MG63 (cell line): ENCODE measurements around the gene ZNF385A. TPM values are rescaled to one million over a fixed set of nuclear protein-coding genes. Genes with fewer than 3 reads are reported as not detected.

Experiments
- DNase-seq: peaks from one replicate; pipeline ENCODE4 v3.0.0-alpha.2; 2020
- H3K27me3 ChIP-seq: fragments of 250-450 bp; sonication (Bioruptor Pico); 2 replicates; pipeline ENCODE4 v1.5.1; 2020; ENCODE audit warnings: mild to moderate bottlenecking, moderate library complexity
- H3K36me3 ChIP-seq: fragments of 250-450 bp; sonication (Bioruptor Pico); 2 replicates; pipeline ENCODE4 v1.5.1; 2020; ENCODE audit warnings: mild to moderate bottlenecking, moderate library complexity
- H3K4me3 ChIP-seq: fragments of 250-450 bp; sonication (Bioruptor Pico); 2 replicates; pipeline ENCODE4 v1.5.1; 2020; ENCODE audit warnings: mild to moderate bottlenecking, moderate library complexity
- H3K9me3 ChIP-seq: fragments of 250-450 bp; sonication (Bioruptor Pico); 2 replicates; pipeline ENCODE4 v1.5.1; 2020; ENCODE audit warnings: mild to moderate bottlenecking, moderate library complexity
- total RNA-seq: library from RNA; depleted of rRNA; stranded (reverse); fragments of >200 nt; shearing (Covaris generic); gene quantifications from 2 replicates; pipeline ENCODE4 v1.2.3, GENCODE V29; 2014; ENCODE audit warnings: low replicate concordance

Gene ZNF385A
- total RNA-seq, 1 experiment from 2014 or later: 0.89 TPM

DNA sequence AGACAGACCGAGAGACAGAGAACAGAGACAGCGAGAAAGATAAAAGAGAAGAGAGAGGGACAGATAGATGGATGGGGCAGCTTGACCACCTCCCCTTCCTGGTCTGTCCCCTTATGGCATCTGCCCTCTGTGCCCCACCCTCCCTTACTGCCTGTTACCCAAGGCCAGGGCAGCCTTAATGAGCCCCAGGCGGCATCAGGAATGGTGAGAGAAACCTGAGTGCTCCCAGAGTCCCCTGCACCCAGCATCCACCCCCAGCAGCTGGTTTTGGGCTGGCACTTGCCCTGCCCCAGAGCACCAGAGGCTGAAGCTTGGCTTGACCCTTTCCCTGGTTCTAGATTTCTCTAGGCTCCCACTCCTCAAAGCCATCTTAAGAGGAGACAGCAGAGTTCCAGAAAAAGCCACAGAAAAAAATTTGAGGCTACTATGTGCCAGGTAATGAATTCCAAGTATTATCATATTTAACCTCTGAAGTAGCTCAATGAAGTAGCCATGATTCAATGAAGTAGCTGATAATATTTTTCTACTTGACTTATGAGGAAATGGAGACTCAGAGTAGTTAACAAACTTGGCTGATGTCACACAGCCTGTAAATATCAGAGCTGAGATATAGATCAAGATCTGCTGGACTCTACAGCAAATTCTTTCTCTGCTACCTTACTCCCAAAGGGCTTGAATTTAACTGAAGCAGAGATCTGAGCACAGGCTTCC, 2.0 kb upstream of the ZNF385A start:
- no peaks in the 10 kb centered on the region for H3K9me3 ChIP-seq
- no peak for DNase-seq

DNA sequence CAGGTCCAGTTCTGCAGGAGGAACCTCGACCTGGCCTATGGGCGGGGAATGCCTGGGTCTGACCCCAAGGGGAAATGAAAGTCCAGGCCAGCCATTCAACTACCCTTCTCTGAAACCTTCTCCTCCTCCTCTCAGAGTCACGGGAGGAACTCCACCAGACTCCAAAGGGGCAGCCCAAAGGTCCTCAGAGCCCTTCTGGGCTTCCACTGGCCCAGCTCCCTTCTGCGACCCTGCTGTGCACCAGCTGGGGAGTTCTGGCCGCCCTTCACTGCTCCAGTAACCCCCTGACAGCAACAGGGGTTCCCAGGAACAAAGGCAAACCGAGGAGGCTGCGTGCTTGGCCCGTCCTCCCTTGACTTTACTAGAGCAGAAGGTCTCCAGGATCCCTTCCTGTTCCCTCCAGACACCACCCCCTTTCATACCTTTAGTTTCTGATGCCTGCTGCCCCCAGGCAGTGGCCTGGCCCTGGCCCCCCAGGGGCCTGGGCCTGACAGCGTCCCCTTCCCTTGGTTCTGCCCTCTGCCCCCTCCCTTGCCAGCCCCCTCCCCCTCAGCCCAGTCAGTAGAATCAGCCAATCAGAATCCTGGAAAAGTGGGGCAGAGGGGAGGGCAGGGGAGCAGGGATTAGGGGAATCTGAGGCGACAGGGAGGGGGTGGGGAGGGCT, 850 bp upstream of the ZNF385A start:
- Histone ChIP-seq H3K36me3 (no peaks in the 10 kb centered on the region), H3K27me3 (no peaks in the 10 kb centered on the region), H3K9me3 (no peaks in the 10 kb centered on the region), H3K4me3 (no peak overlapping the region)
- DNase-seq: no peak

More for the DNA sequence above, 2.0 kb upstream of the ZNF385A start:
- no peaks in the 10 kb centered on the region for H3K36me3 ChIP-seq
- H3K4me3 ChIP-seq: no peak overlapping the region
- no peaks in the 10 kb centered on the region for H3K27me3 ChIP-seq

DNA sequence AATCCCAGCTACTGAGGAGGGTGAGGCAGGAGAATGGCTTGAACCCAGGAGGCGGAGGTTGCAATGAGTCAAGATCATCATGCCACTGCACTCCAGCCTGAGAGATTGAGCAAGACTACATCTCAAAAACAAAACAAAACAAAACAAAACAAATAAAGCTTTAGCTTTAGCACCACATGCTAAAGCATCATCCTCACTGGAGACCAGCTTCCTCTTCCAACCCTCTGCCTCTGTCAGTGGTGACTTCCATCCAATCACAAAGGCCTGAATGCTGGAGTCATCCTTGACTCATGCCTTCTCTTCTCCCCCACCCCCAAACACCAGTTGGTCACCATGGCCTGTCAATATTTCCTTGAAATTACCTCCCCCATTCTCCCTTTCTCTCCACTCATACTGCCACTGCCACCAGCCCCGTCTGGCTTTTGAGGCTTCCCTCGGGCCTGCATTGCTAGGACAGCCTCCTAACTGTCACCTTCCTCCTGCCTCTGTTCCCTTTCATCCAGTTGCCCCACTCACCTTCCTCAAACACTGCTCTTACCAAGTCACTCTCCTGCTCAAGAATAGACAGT, 1.4 kb downstream of the ZNF385A start:
- Histone ChIP-seq H3K4me3 (no peak overlapping the region), H3K36me3 (no peaks in the 10 kb centered on the region)

DNA sequence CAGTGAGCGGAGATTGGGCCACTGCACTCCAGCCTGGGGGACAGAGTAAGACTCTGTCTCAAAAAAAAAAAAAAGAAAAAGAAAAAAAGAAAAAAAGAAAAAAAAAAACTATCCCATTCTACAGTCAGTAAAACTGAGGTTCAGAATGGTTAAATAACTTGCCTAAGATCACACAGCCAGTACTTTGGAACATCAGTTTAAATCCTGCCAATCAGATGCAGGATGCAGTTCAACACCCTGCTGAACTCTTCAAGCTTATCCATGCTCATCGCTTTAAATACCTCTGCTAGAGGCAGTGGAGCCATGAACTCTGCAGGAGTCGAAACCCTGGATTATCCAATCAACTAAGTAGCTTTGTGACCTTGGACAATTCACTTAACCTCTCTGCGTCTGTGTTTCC, 3.4 kb downstream of the ZNF385A start:
- H3K4me3 ChIP-seq: no peak overlapping the region
- H3K36me3 ChIP-seq: no peaks in the 10 kb centered on the region
- H3K9me3 ChIP-seq: no peaks in the 10 kb centered on the region
- DNase-seq: no peak
- H3K27me3 ChIP-seq: no peaks in the 10 kb centered on the region

More for the DNA sequence above, 1.4 kb downstream of the ZNF385A start:
- Histone ChIP-seq H3K27me3 (no peaks in the 10 kb centered on the region), H3K9me3 (no peaks in the 10 kb centered on the region)
- DNase-seq: peak; percentile 84

DNA sequence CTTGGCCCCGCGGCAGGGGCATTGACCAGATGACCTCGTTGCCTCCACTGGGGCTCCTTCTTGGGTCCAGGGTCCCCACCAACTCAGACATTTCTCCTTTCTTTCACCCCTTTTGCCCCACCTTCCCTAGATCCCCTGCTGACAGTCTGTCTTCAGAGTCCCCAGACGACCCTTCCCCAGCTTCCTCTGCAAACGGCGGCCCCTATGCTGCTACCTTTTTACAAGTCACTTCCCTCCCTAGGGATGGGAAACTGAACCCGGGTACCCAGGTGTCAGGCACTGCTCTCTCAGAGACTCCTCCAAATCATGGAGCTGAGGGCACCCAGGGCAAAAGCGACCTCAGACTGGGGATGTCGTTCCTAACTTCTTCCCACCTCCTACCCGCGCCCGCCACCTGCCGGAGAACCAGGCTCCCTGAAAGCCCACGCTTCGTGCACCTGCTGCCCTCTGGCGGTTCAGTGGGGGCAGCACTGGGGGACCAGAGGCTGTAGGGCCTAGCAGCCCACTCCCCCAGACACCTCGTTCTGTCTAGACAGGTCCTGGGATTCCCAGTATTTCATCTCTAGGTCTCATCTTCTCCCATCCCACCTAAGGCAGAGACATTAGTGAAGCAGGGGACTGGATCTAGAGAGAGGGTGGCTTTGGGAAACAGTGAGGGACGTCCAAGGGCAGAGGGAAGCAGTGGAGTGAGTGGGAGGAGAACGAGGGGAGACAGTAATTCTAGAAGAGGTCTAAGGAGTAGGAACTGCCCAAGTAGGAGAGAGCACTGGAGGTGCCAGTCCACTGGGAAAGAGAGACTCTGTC, 4.9 kb downstream of the ZNF385A start:
- Histone ChIP-seq H3K4me3 (peak overlapping the region; percentile 22), H3K36me3 (no peaks in the 10 kb centered on the region), H3K27me3 (no peaks in the 10 kb centered on the region), H3K9me3 (no peaks in the 10 kb centered on the region)
- DNase-seq: peak; percentile 85

DNA sequence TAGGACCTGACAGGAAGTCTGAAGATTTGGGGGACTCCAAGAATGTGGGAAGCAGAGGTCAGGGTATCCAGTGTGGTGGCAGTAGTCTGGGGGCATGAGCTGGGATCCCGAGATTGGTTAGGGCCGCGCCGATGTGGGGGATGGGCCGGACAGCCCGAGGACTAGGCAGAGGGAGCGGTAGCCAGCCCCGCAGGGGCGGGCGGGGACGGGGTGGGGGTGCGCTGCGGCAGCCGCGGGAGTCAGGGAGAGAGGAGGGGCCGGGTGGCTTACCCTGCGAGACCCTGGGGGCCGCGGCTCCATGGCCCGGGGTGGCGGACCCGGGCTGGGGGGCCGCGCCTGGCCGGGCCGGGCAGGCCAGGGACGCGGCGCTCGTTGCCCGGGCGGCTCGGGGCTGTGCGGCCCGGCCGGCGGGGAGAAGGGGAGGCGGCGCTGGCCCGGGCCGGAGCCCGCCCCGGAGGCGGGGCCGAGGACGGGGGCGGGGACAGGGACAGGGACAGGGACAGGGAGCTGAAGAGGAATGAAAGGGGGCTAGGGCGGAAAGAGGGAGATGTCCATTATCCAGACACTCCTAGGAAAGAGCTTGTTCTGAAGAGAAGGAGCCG, 5.6 kb downstream of the ZNF385A start:
- DNase-seq: peak; percentile 58
- no peaks in the 10 kb centered on the region for H3K9me3 ChIP-seq
- no peaks in the 10 kb centered on the region for H3K36me3 ChIP-seq
- H3K4me3 ChIP-seq: peak overlapping the region; percentile 32
- no peaks in the 10 kb centered on the region for H3K27me3 ChIP-seq

DNA sequence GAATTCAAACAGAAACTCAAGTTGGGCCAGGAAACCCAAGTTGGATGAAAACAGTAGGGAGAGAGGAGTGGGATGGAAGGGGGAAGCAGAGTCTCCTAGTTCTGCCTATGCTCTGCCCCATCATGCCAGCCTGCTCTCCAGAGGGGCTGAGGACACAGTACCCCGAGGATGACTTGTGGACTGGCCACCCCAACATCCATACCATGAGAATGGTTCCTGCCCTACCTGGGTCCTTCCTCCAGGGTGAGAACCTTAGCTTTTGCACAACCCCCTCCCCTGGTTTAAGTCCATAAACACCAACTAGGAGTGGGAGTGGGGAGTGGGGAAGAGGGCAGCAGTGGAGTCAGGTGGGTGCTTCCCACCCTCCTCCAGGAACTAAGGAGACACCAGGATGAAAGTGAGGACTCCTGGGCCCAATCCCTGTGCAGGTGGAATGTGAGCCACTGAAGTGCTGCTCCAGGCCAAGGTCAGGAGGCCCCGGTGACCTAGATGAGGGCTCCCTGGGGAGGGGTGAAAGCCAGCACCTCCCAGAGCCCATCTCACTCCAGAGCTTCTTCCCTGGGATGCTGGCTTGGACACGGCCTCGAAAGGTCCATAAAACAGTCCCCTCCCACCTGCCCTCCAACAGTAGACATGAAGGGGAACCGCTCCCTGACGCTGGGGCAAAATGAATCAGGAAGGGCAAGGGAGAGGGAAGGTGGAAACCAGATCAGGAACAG, 6.6 kb downstream of the ZNF385A start:
- H3K9me3 ChIP-seq: no peaks in the 10 kb centered on the region
- no peaks in the 10 kb centered on the region for H3K36me3 ChIP-seq
- H3K4me3 ChIP-seq: no peak overlapping the region
- no peak for DNase-seq
- no peaks in the 10 kb centered on the region for H3K27me3 ChIP-seq

DNA sequence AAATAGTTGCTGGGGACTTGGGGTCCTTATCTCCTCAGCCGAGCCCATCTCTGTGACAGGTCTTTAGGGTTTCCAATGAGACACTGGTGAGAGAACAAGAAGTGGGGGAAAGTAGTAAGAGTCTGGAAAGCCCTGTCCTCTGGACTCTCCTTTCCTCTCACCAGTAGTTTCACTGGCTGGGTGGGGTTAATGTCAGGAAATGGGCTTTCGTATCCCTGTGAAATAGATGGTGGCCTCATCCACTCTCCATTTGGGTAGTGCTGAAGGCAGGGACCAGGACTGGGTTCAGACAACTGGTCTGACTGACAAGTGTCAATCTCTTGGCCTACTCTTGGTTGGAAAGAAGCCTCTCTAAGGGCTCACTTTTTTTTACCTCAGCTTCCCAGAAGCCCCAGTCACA, 7.5 kb downstream of the ZNF385A start:
- Histone ChIP-seq H3K27me3 (no peaks in the 10 kb centered on the region), H3K36me3 (no peaks in the 10 kb centered on the region), H3K4me3 (no peak overlapping the region), H3K9me3 (no peaks in the 10 kb centered on the region)
- no peak for DNase-seq

DNA sequence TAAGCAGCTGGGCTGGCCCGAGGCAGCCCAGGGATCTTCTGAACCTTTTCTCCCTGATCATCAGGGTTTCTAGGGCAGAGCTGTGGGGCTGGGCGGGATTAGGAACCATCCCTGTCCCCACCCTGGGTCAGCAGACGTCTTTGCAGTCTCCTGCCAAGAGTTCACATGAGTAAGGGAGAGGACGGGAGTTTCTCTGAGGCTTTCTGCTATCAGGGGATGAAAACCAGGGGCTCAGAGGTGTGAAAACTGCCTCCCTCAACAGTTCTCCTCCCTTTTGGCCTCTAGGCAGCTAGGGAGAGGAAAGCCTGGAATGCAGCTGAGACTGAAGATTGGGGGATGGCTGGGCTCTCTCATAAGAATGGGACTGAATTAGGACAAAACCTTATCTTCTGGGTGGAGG, 7.9 kb downstream of the ZNF385A start:
- Histone ChIP-seq H3K36me3 (no peaks in the 10 kb centered on the region), H3K9me3 (no peaks in the 10 kb centered on the region), H3K27me3 (no peaks in the 10 kb centered on the region), H3K4me3 (no peak overlapping the region)
- no peak for DNase-seq

DNA sequence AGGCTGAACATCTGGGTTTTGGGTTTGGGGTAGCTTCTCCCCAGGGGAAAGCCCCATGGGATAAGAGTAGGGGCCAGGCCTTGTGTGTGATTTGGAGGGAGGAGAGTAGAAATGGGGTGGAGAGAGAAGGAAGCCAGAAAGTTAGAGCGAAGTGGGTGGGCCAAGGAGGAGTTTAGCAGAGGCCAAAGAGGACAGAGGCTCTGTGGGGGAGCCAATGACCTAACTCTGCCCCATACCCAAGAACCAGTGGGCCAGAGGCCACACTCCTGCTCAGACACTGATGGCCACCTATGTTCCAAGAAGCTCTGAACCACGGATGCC, 9.3 kb downstream of the ZNF385A start:
- 0 out of 2 replicates have a peak, but pooled peaks cover 2% of the 10 kb centered on the region for H3K36me3 ChIP-seq
- no peaks in the 10 kb centered on the region for H3K9me3 ChIP-seq
- DNase-seq: no peak
- H3K27me3 ChIP-seq: no peaks in the 10 kb centered on the region
- H3K4me3 ChIP-seq: no peak overlapping the region

DNA sequence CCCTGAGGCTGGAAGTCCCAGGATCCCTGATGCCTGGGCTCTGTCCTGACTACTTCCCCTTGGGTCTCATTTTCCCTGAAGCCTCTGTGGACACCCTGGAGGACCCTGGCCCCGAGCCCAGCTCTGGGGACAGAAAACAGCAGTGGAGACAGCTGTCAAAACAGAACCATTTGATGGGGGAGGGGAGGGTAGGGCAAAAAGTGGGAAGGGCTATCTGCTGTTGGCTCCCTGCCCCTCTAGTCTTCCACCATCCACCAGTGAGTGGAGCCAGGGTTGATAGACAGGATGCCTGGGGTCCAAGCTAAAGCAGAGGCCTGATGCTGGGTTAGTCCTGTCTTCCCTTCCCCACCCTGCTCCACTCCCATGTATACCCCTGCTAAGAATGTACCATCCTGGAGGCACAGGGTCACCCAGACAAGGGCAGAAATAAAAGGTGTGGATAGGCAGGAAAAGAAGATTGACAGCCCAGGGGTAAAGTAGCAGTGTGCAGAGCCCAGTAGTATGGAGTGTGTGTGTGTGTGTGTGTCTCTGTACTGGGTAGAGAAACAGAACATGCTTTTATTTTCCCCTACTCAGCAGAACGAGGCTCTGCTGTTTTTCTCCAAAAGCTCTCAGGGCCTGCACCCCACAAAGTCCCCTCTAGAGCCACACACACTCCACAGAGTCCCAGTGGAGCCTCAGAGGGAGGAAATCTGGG, 9.8 kb downstream of the ZNF385A start:
- DNase-seq: no peak
- H3K36me3 ChIP-seq: 0 out of 2 replicates have a peak, but pooled peaks cover 2% of the 10 kb centered on the region
- no peaks in the 10 kb centered on the region for H3K27me3 ChIP-seq
- no peaks in the 10 kb centered on the region for H3K9me3 ChIP-seq
- H3K4me3 ChIP-seq: no peak overlapping the region

DNA sequence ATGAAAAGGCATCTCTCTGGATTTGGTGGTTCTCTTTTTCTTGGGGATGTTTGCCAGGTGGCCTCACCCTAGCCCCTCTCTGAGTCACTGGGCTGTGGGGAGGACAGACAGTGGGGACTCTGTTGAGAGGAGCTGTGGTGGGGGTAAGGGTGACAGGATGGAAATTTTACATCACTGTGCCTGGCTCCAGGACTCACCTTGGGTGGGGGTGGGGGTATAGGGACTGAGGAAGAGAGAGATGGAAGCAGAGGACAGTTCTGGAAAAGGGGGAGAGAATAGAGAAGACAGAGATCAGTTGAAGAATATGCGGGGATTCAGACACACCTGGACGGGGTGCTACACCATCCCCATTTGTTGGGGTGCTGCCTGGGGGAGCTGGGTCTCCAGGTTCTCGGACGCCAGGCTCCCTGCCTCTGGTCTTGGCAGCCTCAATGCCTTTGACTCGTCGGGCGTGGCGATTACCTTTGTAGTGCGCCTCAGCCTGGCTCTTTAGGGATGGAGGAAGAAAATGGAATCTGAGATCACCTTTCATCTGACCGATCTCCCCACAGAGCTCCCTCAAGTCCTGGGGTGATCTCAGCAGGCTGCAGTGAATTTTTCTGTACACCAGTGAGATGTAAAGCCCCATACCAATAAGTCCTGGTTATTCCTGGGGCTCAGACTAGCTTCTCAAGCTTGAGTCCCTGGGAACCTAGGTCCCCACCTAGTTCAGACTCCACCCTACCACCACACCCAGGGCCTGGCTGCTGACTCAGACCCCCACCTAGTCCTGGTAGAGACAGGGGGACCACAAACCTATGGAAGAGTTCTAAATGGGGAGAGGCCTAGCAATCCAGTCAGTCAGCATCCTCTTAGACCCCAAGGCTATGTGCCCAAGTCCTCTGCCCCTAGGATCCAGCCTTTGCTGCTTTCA, 10.6 kb downstream of the ZNF385A start:
- no peak for DNase-seq

DNA sequence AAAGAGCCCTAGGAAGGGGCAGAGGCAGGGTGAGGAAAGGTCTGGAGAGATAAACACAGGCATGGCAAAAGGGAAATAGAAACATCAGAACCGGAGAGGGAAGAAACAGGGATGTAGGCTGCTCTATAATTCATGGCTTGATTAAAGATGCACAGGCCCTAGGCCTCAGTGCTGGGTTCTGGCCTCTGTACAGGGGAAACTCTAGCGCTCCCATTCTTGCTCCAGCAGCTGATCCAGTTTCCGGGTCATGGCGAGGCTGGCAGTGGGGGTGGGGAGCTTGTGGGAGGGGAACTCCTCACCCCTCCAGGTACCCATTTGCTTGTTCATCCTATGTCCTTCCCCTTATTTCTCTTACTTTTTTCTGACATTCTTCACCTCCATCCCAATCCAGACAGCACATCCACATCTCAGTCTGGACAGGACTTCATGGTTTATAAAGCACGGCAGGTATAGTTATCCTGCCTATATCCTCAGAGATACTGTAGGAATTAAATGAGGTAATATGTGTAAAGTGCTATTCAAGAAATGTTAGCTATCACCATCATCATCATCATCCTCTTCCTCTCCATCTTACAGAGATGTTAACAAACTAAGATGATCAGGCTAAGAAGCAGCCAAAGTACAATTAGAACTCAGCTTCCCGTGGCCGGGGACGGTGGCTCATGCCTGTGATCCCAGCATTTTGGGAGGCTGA, 12.3 kb downstream of the ZNF385A start:
- H3K4me3 ChIP-seq: no peak overlapping the region

More for the DNA sequence above, 10.6 kb downstream of the ZNF385A start:
- H3K36me3 ChIP-seq: 0 out of 2 replicates have a peak, but pooled peaks cover 2% of the 10 kb centered on the region
- H3K4me3 ChIP-seq: no peak overlapping the region
- H3K9me3 ChIP-seq: no peaks in the 10 kb centered on the region
- H3K27me3 ChIP-seq: no peaks in the 10 kb centered on the region

More for the DNA sequence above, 12.3 kb downstream of the ZNF385A start:
- Histone ChIP-seq H3K9me3 (no peaks in the 10 kb centered on the region), H3K27me3 (no peaks in the 10 kb centered on the region), H3K36me3 (0 out of 2 replicates have a peak, but pooled peaks cover 2% of the 10 kb centered on the region)
- no peak for DNase-seq
